ENCODE data around the gene HOXC12. TPM values are rescaled to one million over a fixed set of nuclear protein-coding genes. Genes with fewer than 3 reads are reported as not detected.
A peak's percentile ranks its signal among the peaks of the same experiment; 100 is the strongest.

The HOXC12 gene
- total RNA-seq, 1 experiment from 2014 or later = 5.1 TPM

- POLR2A ChIA-PET = interaction anchor here (0.6 kb wide), 1 partner anchor 15 kb away, joined by 3 read pairs; no protein-coding TSS in a partner anchor
- Histone ChIP-seq H3K4me3 (ENCODE audit: low read depth in 2 of 2, low read length in 2 of 2) (peak overlapping the region in 1 of 2 experiments; percentile 3; a peak in 1 of 4 replicates), H3K9me3 (ENCODE audit: control insufficient read depth, insufficient read depth, low read depth, low read length) (no peaks in the 10 kb centered on the region), H3K27ac (ENCODE audit: low read length) (peak overlapping the region; percentile 88), H3K36me3 (ENCODE audit: control insufficient read depth, insufficient read depth, low read length) (no peaks in the 10 kb centered on the region; the same call in 1 of the 2 replicates), H3K27me3 (ENCODE audit: control insufficient read depth, insufficient read depth, low read length) (no peaks in the 10 kb centered on the region), H3K4me1 (ENCODE audit: control insufficient read depth, insufficient read depth, low read length) (peaks cover 85% of the 10 kb centered on the region)
- intact Hi-C loops (cut with micrococcal nuclease; ENCODE audit: unreplicated experiment) = no loop called here
- in situ Hi-C loops (cut with HindIII; ENCODE audit: low pct_unique_long_range_greater_than_20kb, low sequenced_read_pairs) = no loop called here
- no peak for DNase-seq (ENCODE audit: low read depth, low spot score)
- TF ChIP-seq CTCF (IDR thresholded peaks at IDR 0.05) (peak; percentile 62; the same call in 1 of the 2 replicates), REST (IDR thresholded peaks at IDR 0.05; ENCODE audit: insufficient read depth in 1 of 2, low read depth in 2 of 2, low read length in 1 of 2) (no peak)
- BruUV-seq (replicated peaks) = no TSS peak
- CTCF ChIA-PET = interaction anchor here (0.8 kb wide), 1 partner anchor 12 kb away, joined by 3 read pairs; the partner anchor contains the start of gene HOXC13
- ATAC-seq = peak; percentile 12; the same call in 1 of the 2 replicates
Measured at GRCh38 chr12:53950437-53950773, 4.3 kb upstream of the HOXC12 start.

GRCh38 chr12:53950789-53951576 lies 3.7 kb upstream of the HOXC12 start:
- H3K4me3 ChIP-seq (ENCODE audit: low read depth in 2 of 2, low read length in 2 of 2) = peak overlapping the region in 1 of 2 experiments; percentile 3; a peak in 1 of 4 replicates
- H3K9me3 ChIP-seq (ENCODE audit: control insufficient read depth, insufficient read depth, low read depth, low read length) = no peaks in the 10 kb centered on the region
- intact Hi-C loops (cut with micrococcal nuclease; ENCODE audit: unreplicated experiment) (no loop called here), in situ Hi-C loops (cut with HindIII; ENCODE audit: low pct_unique_long_range_greater_than_20kb, low sequenced_read_pairs) (no loop called here)
- no peaks in the 10 kb centered on the region for H3K36me3 ChIP-seq (ENCODE audit: control insufficient read depth, insufficient read depth, low read length)
- DNase-seq (ENCODE audit: low read depth, low spot score) (no peak), ATAC-seq (no peak)
- ChIA-PET CTCF (interaction anchor here (0.8 kb wide), 1 partner anchor 12 kb away, joined by 3 read pairs; the partner anchor contains the start of gene HOXC13), POLR2A (interaction anchor here (0.6 kb wide), 1 partner anchor 14 kb away, joined by 3 read pairs; no protein-coding TSS in a partner anchor)
- H3K4me1 ChIP-seq (ENCODE audit: control insufficient read depth, insufficient read depth, low read length) = peaks cover 85% of the 10 kb centered on the region
- TF ChIP-seq REST (IDR thresholded peaks at IDR 0.05; ENCODE audit: insufficient read depth in 1 of 2, low read depth in 2 of 2, low read length in 1 of 2) (no peak), TCF7L2 (IDR thresholded peaks at IDR 0.05; ENCODE audit: low read depth, low read length) (0 out of 2 replicates have a peak, but pooled peaks have one; percentile 14), SIN3A (IDR thresholded peaks at IDR 0.05; ENCODE audit: borderline replicate concordance, insufficient read depth, low read depth, low read length) (no peak)
- BruUV-seq (replicated peaks) = no TSS peak
- peak overlapping the region; percentile 98 for H3K27ac ChIP-seq (ENCODE audit: low read length)
- H3K27me3 ChIP-seq (ENCODE audit: control insufficient read depth, insufficient read depth, low read length) = no peaks in the 10 kb centered on the region

Measured in Panc1 (cell line).